GM12878 (cell line): ENCODE data around the gene LANCL3. TPM values are rescaled to one million over a fixed set of nuclear protein-coding genes. Genes with fewer than 3 reads are reported as not detected.

Experiments used
- ATAC-seq: fragments of 200-7000 bp; cut with Tn5 transposase; 3 replicates; pipeline ENCODE4 v1.9.1; 2020; ENCODE audit warnings: mild to moderate bottlenecking, moderate library complexity
- BruUV-seq: library from RNA; stranded (reverse); fragments of 400-500 nt; replicated peaks from 2 replicates; lab custom pipeline; 2021; lab: Mats Ljungman, UMichigan
- CTCF ChIA-PET: fragments of 300-600 bp; sonication (Branson Sonifier 250); formaldehyde crosslinking; extraction: SDS; loops from one replicate; lab custom pipeline; 2021; ENCODE audit warnings: inconsistent platforms; lab: Yijun Ruan, JAX
- POLR2A ChIA-PET: fragments of 350-600 bp; formaldehyde crosslinking; extraction: SDS; loops from one replicate; lab custom pipeline; 2021; ENCODE audit warnings: inconsistent platforms; lab: Charles Lee
- RAD21 ChIA-PET: fragments of 300-600 bp; sonication (Branson Sonifier 250); formaldehyde crosslinking; loops from one replicate; lab custom pipeline; 2023; ENCODE audit warnings: antibody characterized with exemption; ENCODE audit not compliant: unreplicated experiment; lab: Charles Lee
- SMC1A ChIA-PET: fragments of 300-600 bp; sonication (Branson Sonifier 250); formaldehyde crosslinking; loops from one replicate; lab custom pipeline; 2023; ENCODE audit not compliant: unreplicated experiment, uncharacterized antibody; lab: Charles Lee
- DNase-seq: peaks from one replicate; pipeline ENCODE4 v3.0.0-alpha.2; 2011; ENCODE audit warnings: low read depth, low spot score
- FAIRE-seq: peaks from 3 replicates; lab custom pipeline; 2011; peaks lifted over from hg19 to GRCh38; lab: Jason Lieb, UNC
- H2AFZ ChIP-seq: 2 replicates; pipeline ENCODE4 v1.6.0; 2011; ENCODE audit warnings: low read depth, low read length, control low read depth; ENCODE audit not compliant: control insufficient read depth
- H3K27ac ChIP-seq: 2 replicates; pipeline ENCODE4 v1.5.1; 2011; ENCODE audit warnings: control low read depth; ENCODE audit not compliant: control insufficient read depth, insufficient read depth
- H3K27me3 ChIP-seq, 2 experiments: replicated peaks in 1 of 2; 2 replicates each; pipeline versions ENCODE4 v1.6.0 to v1.6.1; 2011; ENCODE audit warnings: low read length in 1 of 2; ENCODE audit not compliant: control insufficient read depth in 2 of 2, insufficient read depth in 2 of 2
- H3K36me3 ChIP-seq, 2 experiments: 2 replicates each; pipeline ENCODE4 v1.5.1; 2011; ENCODE audit warnings: low read length in 1 of 2; ENCODE audit not compliant: control insufficient read depth in 2 of 2, insufficient read depth in 2 of 2
- H3K4me1 ChIP-seq: 2 replicates; pipeline ENCODE4 v1.6.1; 2011; ENCODE audit warnings: mild to moderate bottlenecking, low read length, moderate library complexity, mixed read lengths; ENCODE audit not compliant: control insufficient read depth, insufficient read depth
- H3K4me2 ChIP-seq: 2 replicates; pipeline ENCODE4 v1.6.0; 2011; ENCODE audit warnings: control low read depth; ENCODE audit not compliant: control insufficient read depth, insufficient read depth
- H3K4me3 ChIP-seq: fragments of 200-600 bp; sonication (generic); 2 replicates; pipeline ENCODE4 v1.5.1; 2016
- H3K79me2 ChIP-seq: 2 replicates; pipeline ENCODE4 v1.6.0; 2011; ENCODE audit warnings: low read length; ENCODE audit not compliant: control insufficient read depth, insufficient read depth
- H3K9ac ChIP-seq: 2 replicates; pipeline ENCODE4 v1.8.0; 2011; ENCODE audit warnings: low read length, control low read depth, mixed read lengths; ENCODE audit not compliant: control insufficient read depth, insufficient read depth
- H3K9me3 ChIP-seq: replicated peaks from 3 replicates; pipeline ENCODE4 v1.5.1; 2011; ENCODE audit warnings: mild to moderate bottlenecking, low read length; ENCODE audit not compliant: control insufficient read depth, insufficient read depth
- H4K20me1 ChIP-seq: 2 replicates; pipeline ENCODE4 v1.6.0; 2011; ENCODE audit not compliant: control insufficient read depth, insufficient read depth
- E4F1 ChIP-seq: fragments of 450-650 bp; IDR thresholded peaks from 2 replicates; pipeline ENCODE4 v1.6.1; 2018; ENCODE audit warnings: borderline replicate concordance, mild to moderate bottlenecking; ENCODE audit not compliant: partially characterized antibody
- HDAC6 ChIP-seq: fragments of 200-600 bp; sonication (generic); IDR thresholded peaks from one replicate; pipeline ENCODE4 v1.8.0; 2017; ENCODE audit warnings: antibody characterized with exemption; ENCODE audit not compliant: unreplicated experiment
- RELB ChIP-seq: fragments of 450-650 bp; IDR thresholded peaks from 2 replicates; pipeline ENCODE4 v1.6.1; 2017; ENCODE audit warnings: low read depth, mild to moderate bottlenecking, moderate library complexity
- TAF1 ChIP-seq: IDR thresholded peaks from 2 replicates; pipeline ENCODE4 v1.6.1; 2011; ENCODE audit warnings: mild to moderate bottlenecking, low read depth, low read length, borderline replicate concordance
- ZNF592 ChIP-seq: fragments of 450-650 bp; IDR thresholded peaks from 2 replicates; pipeline ENCODE4 v1.6.1; 2017; ENCODE audit warnings: mild to moderate bottlenecking, moderate library complexity
- WGBS: methylation state at CpG from one replicate; pipeline ENCODE4 v1.1.6; 2016; ENCODE audit warnings: low lambda C conversion rate; ENCODE audit not compliant: insufficient replicate concordance, insufficient coverage; ENCODE audit errors: missing lambda C conversion rate; 5-methylcytosine and 5-hydroxymethylcytosine counted together
- in situ Hi-C: fragments of 300-500 bp; cut with MboI; formaldehyde crosslinking; loops from 9 replicates; pipeline ENCODE4 v1.14.3; 2018; ENCODE audit warnings: mixed read lengths
- intact Hi-C: fragments of 100-400 bp; cut with micrococcal nuclease; formaldehyde crosslinking; loops from one replicate; pipeline ENCODE4 v1.14.2; 2022; ENCODE audit not compliant: unreplicated experiment
- polyA plus RNA-seq, 11 experiments: library from polyadenylated mRNA; depleted of rRNA in 4 of 11; unstranded in 6 of 11; stranded (reverse) in 5 of 11; fragments of >200 nt; fragmentation: Nextera tagmentation in 4 of 11; fragmentation: Illumina TruSeq in 1 of 11; extraction: Ambion mirVana in 4 of 11; extraction: Trizol in 1 of 11; gene quantifications; 1 replicate in 1 of 11; 2 replicates in 10 of 11; pipeline versions ENCODE4 v1.2.1 to v1.2.3, GENCODE V29; 2011 to 2016; ENCODE audit warnings: inconsistent platforms in 2 of 11, missing spikeins in 2 of 11, low read depth in 1 of 11
- total RNA-seq, 4 experiments: library from RNA; depleted of rRNA in 3 of 4; stranded (reverse); fragments of >200 nt in 3 of 4; fragmentation: Illumina TruSeq in 1 of 4; extraction: Trizol in 1 of 4; gene quantifications; 2 replicates each; pipeline versions ENCODE4 v1.2.1 to v1.2.3, GENCODE V29; 2013 to 2021

Gene LANCL3
- total and polyA plus RNA-seq, 10 of the 15 experiments (the other 5 are each of a cell fraction or from before 2014, with no cell fraction given): not detected

GRCh38 chrX:37711991-37712390, 140.5 kb downstream of the LANCL3 start (continued):
- TF ChIP-seq RELB: no peak

- peak; percentile 81 for ATAC-seq
- CTCF ChIA-PET: no interaction called here
Measured at GRCh38 chrX:37712458-37712857, 141.0 kb downstream of the LANCL3 start.

More at GRCh38 chrX:37712458-37712857, 141.0 kb downstream of the LANCL3 start:
- no peak overlapping the region for H3K27ac ChIP-seq
- no peak overlapping the region for H3K9ac ChIP-seq
- SMC1A ChIA-PET: interaction anchor here (0.8 kb wide), 1 partner anchor 90 kb away, joined by 3 read pairs; no protein-coding TSS in a partner anchor
- H3K4me2 ChIP-seq: no peak overlapping the region
- FAIRE-seq: no peak
- RAD21 ChIA-PET: no interaction called here
- POLR2A ChIA-PET: no interaction called here
- H3K9me3 ChIP-seq: no peaks in the 10 kb centered on the region
- intact Hi-C loops: no loop called here
- no peaks in the 10 kb centered on the region for H3K4me1 ChIP-seq
- 0% methylated on average over 3 of the region's 3 CpGs for WGBS
- no peaks in the 10 kb centered on the region for H3K36me3 ChIP-seq
- TF ChIP-seq E4F1: no peak
- no peak for TF ChIP-seq ZNF592
- TF ChIP-seq TAF1: no peak
- no peak for TF ChIP-seq HDAC6
- no TSS peak for BruUV-seq
- DNase-seq: no peak
- in situ Hi-C loops: no loop called here
- H3K79me2 ChIP-seq: no peaks in the 10 kb centered on the region
- H2AFZ ChIP-seq: no peak overlapping the region
- no peak overlapping the region for H3K4me3 ChIP-seq
- H3K27me3 ChIP-seq: no peaks in the 10 kb centered on the region; a peak in 1 of 4 replicates
- H4K20me1 ChIP-seq: no peaks in the 10 kb centered on the region
